ENCODE data around the gene WWC2. TPM values are rescaled to one million over a fixed set of nuclear protein-coding genes. Genes with fewer than 3 reads are reported as not detected.

The WWC2 gene
- total RNA-seq, 4 donors from 2014 or later: 4.6 to 40.4 (median 9.5) TPM

DNA sequence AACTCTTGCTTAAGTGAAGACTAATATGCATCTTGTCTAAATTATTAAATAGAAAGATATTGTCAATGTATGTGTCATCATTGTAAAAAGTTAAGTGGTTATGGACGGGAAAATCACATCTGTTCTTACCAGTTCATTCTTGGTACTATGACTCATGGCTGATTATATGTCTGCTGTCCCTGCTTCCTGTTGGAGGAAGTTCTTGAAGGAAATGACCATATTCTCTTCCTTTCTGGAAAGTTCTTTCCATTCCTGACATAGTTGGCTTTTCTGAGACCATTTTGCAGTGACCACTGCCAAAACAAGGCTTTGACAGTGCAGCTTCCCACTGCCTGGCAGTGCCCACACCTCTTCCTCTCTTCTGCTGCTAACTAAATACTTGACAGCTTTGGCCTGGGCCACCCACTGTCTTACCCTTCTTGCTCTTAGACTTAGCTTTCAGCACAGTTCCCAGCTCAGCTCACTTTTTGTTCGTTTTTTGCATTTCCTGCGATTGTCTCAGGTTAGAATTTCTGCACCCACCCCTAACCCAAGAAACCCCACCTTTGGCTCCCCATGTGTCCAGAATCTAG, 236.4 kb downstream of the WWC2 start:
- H3K9me3 ChIP-seq: no peaks in the 10 kb centered on the region
- H3K27ac ChIP-seq: no peak overlapping the region

DNA sequence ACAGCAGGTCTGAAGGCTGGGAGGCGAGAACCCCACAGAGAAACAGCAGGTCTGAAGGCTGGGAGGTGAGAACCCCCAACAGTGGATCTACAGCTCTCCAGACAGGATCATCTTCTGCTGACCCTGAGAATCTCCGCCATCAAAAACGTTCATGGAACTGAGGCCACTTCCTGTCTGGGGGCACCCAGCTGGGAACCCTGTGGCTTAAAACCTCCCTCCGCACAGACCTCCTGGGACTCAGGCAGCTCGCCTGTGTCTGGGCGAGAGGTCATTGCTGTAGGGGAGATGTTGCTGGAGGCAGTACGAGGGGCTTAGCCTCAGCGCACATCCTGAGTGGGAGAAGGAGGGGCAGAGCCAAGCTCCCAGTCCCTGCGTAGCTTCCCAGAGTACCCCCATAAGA, 238.3 kb downstream of the WWC2 start:
- Histone ChIP-seq H3K4me3 (no peak overlapping the region), H3K27ac (no peak overlapping the region), H3K36me3 (no peaks in the 10 kb centered on the region), H3K27me3 (no peaks in the 10 kb centered on the region), H3K4me1 (no peaks in the 10 kb centered on the region), H3K9me3 (no peaks in the 10 kb centered on the region)
- TF ChIP-seq, protein P1, sequence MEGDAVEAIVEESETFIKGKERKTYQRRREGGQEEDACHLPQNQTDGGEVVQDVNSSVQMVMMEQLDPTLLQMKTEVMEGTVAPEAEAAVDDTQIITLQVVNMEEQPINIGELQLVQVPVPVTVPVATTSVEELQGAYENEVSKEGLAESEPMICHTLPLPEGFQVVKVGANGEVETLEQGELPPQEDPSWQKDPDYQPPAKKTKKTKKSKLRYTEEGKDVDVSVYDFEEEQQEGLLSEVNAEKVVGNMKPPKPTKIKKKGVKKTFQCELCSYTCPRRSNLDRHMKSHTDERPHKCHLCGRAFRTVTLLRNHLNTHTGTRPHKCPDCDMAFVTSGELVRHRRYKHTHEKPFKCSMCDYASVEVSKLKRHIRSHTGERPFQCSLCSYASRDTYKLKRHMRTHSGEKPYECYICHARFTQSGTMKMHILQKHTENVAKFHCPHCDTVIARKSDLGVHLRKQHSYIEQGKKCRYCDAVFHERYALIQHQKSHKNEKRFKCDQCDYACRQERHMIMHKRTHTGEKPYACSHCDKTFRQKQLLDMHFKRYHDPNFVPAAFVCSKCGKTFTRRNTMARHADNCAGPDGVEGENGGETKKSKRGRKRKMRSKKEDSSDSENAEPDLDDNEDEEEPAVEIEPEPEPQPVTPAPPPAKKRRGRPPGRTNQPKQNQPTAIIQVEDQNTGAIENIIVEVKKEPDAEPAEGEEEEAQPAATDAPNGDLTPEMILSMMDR (IDR thresholded peaks at IDR 0.05): no peak
- no peak for TF ChIP-seq POLR2A (IDR thresholded peaks at IDR 0.05)
- DNase-seq: no peak

More for the DNA sequence above, 236.4 kb downstream of the WWC2 start:
- TF ChIP-seq, protein P1 (IDR thresholded peaks at IDR 0.05): no peak
- no peak for TF ChIP-seq POLR2A (IDR thresholded peaks at IDR 0.05)
- Histone ChIP-seq H3K27me3 (no peaks in the 10 kb centered on the region), H3K4me1 (no peaks in the 10 kb centered on the region), H3K4me3 (no peak overlapping the region), H3K36me3 (no peaks in the 10 kb centered on the region)
- DNase-seq: no peak

DNA sequence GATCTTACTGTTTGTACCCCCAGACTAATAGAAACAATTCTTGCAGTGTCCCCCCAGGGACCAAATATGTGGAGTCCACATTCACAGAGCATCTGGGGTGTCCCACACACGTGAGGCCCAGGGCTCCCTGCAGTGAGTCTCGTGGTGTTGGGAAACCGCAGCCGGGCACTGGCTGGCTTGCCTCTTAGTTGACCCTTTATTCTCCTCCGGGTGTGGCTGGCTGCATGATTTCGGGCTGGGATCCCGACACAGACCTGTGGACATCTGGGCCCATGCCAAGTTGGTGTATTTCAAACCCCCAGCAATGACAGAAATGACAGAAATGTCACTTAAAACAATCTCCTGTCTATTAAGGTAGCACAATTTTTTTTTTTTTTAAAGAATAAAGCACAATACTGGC, 238.8 kb downstream of the WWC2 start:
- no peak overlapping the region for H3K27ac ChIP-seq
- peaks cover 0 to 4% (median 0%) of the 10 kb centered on the region in 4 donors for H3K4me1 ChIP-seq
- no peaks in the 10 kb centered on the region for H3K27me3 ChIP-seq
- no peak for DNase-seq
- TF ChIP-seq, protein P1 (IDR thresholded peaks at IDR 0.05): no peak
- no peak for TF ChIP-seq POLR2A (IDR thresholded peaks at IDR 0.05)
- no peaks in the 10 kb centered on the region for H3K9me3 ChIP-seq
- H3K36me3 ChIP-seq: no peaks in the 10 kb centered on the region
- H3K4me3 ChIP-seq: no peak overlapping the region

DNA sequence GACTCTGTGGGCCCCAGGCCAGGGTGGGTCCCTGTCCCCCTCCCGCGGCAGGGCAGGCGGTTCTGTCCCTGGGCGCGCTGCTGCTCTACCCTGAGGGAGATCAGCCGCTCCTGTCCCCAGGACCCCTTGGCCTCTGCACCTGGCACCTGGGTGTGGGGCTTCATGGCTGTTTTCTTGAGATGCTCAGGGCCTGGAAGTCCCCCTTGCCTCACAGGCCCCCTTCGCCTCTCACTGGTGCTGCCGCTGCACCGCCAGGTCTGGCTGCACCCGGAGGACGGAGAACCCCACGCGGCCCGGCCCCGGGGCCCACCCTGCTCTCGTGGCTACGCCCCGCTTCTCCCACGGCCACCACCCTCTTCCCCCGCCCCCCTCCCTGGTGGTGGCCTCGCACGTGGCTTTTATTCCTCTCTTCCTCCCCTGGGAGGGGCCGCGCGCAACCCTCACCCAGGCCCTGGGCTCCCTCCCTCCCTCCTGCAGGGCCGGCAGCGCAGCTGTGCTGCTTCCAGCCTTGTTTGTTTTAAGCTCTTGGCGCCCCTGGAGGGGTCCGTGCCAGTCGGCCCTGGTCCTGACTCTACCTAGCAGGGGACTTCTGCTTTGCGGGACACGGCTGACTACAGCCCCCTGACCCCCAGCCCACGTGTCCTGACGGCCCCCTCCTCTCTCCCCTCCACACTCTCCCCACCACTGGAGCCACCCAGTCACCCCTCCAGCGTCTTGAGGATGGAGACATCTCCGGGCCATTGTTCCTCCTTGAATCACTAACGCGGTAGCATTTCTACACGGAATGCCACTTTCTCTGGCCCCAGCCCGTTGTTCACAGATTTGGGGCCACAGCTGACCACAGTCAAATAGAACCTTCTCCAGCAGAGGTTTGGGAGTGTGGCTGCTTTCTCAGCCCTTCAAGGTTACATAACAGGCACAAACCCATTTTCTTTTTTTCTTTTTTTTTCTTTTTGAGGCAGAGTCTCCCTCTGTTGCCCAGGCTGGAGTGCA, 243.8 kb downstream of the WWC2 start:
- TF ChIP-seq POLR2A (IDR thresholded peaks at IDR 0.05): no peak
- TF ChIP-seq, protein P1 (IDR thresholded peaks at IDR 0.05): no peak
- no peaks in the 10 kb centered on the region for H3K9me3 ChIP-seq
- no peak overlapping the region for H3K27ac ChIP-seq
- peaks cover 0 to 9% (median 0%) of the 10 kb centered on the region in 4 donors for H3K4me1 ChIP-seq
- H3K27me3 ChIP-seq: no peaks in the 10 kb centered on the region
- H3K4me3 ChIP-seq: peak overlapping the region in 1 of 4 donors; percentile 5
- H3K36me3 ChIP-seq: no peaks in the 10 kb centered on the region
- DNase-seq: no peak

DNA sequence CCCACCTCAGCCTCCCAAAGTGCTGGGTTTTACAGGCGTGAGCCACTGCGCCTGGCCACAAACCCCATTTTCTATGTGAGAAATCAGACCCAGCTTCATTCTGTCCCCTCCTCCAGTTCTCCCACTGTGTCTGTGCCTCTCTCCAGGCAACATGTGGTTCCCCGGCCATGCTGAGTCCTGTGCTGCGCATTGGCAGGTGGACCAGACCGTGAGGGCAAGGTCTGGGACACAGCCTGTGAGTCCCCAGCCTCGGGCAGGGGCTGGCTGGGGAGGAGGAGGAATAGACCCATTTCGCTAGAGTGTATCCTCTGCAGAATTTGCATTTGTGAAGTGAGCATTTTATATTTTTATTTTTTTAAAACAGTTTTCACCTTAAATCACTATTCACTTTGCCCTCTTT, 244.7 kb downstream of the WWC2 start:
- Histone ChIP-seq H3K27ac (no peak overlapping the region), H3K36me3 (no peaks in the 10 kb centered on the region), H3K9me3 (no peaks in the 10 kb centered on the region), H3K4me3 (no peak overlapping the region), H3K27me3 (no peaks in the 10 kb centered on the region), H3K4me1 (peaks cover 0 to 9% (median 0%) of the 10 kb centered on the region in 4 donors)
- TF ChIP-seq, protein P1 (IDR thresholded peaks at IDR 0.05): no peak
- no peak for TF ChIP-seq POLR2A (IDR thresholded peaks at IDR 0.05)
- DNase-seq: no peak

All from Peyer's patch (tissue), 4 donors.